ENCODE results near the gene NSDHL. TPM values are rescaled to one million over a fixed set of nuclear protein-coding genes. Genes with fewer than 3 reads are reported as not detected.
"Not testable (repeated sequence)": the region's sequence is repeated elsewhere in the genome, so short reads cannot be mapped to it uniquely, and the experiment has no call there.

Gene NSDHL
- 16.0 and 28.4 TPM in 2 replicates for total RNA-seq

DNA sequence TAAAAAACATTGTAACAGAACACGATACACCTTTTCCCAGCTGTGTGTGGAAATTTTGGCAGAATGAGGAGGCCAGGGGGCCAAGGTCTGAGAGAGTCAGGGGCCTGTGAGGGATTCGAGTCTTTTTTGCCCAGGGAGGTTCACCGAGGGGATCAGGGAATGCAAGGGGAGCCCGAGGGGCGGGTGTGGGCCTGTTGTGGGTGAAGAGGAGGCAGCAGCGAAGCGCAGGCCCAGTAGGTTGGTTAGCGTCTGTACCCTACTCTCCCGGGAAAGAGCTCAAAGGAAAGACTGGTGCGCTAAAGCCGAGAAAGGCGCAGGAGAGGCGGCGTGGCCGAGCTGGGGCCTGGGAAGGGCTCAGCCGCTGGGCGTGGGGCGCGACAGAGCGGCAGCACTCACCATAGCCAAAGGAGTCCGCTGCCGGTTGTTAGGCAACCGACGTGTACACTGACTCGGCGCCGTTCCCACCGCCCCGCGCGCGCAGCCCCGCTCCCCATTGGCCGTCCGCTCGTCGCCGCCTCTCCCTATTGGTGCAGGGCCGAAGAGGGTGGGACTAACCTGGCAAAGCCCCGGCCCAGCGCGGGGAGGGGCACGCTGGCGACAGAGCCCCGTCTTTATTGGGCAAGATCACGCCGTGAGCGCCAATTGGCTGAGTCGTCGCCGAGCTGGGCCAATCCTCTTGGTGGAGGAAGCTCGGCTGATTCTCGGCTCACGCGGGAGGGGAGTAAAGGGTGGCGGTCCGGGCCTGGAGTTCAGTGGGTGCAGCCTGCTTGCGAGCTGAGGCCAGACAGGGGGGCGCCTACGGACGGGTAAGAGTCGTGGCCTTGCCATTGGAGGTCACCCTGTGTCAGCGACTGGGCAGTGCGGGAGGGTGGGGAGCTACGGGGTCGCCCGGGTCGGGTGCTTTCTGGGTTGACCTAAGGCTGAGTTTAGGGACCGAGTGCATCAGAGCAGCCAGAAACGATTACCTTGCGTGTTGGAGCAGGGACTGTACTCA is at the start of gene NSDHL, which contains the start of gene CETN2:
NSDHL (plus strand) TSS at position 752 of the 994 bp plus-strand sequence. CDS start 15,262 bp downstream, outside the sequence.
CETN2 (minus strand) TSS at position 446 of the 994 bp plus-strand sequence; CDS start at position 399, 47 bp downstream.
- DNase-seq = peak; percentile 96

- DNase-seq = not testable (repeated sequence)
Observed at GRCh38 chrX:152787062-152787461, 43.8 kb upstream of the NSDHL start.

- DNase-seq = no peak
Observed at GRCh38 chrX:152798945-152799344, 31.9 kb upstream of the NSDHL start.

GRCh38 chrX:152806035-152806434 is 24.8 kb upstream of the NSDHL start:
- no peak for DNase-seq

GRCh38 chrX:152810403-152810802 is 20.5 kb upstream of the NSDHL start:
- DNase-seq = no peak

DNA sequence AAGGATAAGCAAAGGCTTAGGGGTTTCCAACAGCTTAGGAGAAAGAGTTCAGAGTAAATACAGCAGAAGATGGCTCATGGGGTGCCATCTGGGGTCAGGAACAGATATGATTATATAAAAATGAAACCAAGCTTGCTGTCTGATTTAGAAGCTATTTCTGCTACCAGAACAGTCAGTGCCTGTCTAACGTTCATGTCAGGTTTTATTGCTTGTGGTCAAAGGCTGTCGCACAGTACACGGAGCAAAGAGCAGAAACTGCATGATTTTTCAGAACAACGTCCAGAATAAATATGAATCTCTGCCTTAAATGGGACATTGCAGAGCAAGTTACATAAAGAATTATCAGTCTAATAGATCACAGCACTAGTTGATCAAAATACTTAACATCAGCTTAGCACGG is 17.7 kb upstream of the NSDHL start:
- DNase-seq = no peak

DNA sequence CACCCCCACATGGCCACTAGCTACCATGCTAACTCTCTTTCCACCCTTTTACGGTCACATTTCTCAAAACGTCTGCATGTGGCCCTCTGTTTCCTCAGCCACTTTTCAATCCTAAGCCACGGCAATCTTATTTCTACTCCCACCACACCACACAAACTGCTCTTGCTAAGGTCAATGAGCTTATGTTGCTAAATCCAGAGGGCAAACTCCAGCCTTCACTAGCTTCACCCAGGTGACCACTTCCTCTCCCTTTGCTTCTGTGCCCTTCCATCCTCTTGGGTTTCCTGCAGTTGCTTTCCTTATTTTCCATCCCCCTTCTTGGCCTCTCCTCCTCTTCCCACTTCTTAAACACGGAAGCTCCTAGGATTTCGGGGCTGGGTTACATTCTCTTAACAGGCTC is 16.8 kb upstream of the NSDHL start:
- no peak for DNase-seq

GRCh38 chrX:152817078-152817764 is 13.6 kb upstream of the NSDHL start:
- peak; percentile 61 for DNase-seq

DNA sequence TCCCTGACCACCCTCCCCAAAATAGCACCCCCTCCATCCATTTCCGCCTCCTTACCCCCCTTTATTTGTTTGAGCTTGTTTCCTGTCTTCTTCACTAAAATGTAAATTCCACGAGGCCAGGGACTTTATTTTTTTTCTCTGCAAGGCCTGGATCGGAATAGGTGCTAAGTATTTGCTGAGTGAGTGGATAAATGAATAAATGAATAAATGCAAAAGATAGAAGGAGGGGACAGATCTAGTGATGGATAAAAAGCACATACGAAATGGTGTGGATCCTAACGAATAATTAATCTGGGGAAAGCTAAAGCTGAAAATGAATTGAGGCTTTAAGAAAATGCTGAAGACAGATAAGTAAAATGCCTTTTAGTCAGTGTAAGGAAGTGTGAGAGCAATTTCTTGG is 12.5 kb upstream of the NSDHL start:
- no peak for DNase-seq

DNA sequence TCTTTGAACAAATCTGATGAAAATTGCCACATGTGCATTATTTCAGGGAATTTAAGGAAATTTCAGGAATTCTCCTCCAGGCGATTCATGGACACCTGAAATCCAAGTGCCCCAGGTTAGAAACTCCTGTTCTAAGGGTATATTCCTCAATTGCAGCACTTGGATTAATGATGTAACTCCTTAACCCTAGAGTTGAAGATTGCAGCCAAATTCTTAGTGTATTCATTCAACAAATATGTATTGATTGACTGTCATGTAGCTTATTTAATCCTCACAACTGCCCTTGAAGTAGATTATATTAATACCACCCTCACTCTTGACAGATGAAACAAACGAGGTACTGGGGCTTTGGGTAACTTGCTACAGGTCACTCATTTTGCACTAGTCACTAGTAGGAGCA is 11.6 kb upstream of the NSDHL start:
- no peak for DNase-seq

DNA sequence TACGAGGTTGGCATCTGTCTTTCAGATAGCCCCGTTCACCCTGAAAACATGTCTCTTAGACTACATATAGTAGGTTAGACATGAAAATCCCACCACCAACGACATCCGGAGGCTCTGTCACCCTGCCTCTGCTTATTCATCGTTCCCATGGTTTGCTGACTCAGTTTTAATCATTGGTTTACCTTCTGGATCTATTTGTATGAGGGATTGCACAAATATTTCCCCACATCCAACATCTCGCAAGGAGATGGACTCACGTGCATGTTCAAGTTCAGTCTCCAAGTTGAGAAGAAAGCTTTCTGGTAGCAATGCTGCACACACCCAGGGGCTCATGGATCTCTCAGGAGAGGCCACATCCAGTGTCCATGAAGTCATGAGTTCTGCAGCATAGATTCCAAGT is 11.1 kb upstream of the NSDHL start:
- DNase-seq = no peak

DNA sequence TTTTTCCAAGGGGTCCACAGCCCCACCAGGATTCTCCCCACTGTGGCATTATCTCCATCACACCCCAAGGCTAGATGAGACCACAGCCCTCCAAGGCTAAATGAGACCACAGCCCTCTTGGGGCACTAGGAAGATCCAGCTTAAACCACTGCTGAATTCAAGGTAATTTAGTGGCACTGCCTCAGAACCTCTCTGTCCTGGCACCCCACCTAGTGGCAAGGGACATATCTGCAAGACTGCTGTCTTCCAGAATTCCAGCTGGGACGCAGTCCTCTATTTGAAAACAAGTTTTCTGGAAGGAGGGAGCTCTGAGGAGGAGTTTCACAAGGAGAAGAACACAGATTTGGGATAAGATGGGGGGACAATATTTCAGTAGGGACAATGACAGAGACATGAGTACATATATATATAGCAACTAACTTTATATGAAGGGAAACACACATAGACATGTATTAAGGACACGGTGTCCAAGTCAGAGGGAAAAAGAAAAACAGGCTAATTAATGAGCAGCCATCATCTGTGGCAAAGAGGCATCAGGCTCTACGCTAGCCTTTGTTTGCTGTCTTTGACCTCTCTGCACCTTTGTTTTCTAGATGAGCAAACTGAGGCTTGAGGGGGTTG is 9.6 kb upstream of the NSDHL start:
- DNase-seq = peak; percentile 62

GRCh38 chrX:152822383-152823086 is 8.3 kb upstream of the NSDHL start:
- no peak for DNase-seq

DNA sequence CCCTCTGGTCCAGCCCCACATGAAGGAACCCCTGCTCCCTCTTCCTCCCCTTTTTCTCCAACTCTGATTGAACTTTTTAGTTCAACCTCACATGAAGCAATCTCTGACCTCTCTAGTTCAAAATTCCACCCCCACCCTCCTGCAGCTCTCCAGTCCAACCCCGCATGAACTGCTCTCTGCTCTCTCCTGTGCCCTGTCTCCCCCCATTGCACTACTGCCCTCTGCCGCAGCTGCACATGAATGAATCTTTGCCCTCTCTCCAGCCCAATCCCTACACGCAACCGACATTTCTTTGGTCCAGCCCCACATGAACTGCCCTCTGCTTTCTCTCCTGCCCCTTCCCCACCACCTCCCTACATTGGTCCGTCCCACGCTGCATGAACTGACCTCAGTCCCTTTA is 7.2 kb upstream of the NSDHL start:
- no peak for DNase-seq

DNA sequence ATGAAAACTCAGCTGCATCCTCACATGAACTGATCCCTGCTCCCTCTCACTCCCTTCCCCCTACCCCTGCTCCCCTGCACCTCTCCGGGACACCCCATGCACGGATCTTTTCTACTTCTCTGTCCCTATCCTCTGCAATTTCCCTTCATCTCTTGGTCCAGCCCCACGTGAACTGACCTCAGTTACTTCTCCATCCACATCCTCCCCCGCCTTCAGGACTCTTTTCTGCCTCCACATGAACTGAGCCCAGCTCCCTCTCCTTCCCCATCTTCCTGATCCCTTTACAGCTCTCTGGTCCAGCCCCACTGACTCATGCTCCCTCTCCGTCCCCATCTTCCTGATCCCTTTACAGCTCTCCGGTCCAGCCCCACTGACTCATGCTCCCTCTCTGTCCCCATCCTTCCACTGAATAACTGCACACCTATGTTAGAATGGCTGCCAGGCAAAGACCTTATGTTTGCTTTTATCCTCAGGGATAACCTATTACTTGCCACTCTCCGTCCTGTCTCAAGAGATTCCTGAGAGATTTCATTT is 6.0 kb upstream of the NSDHL start:
- no peak for DNase-seq

DNA sequence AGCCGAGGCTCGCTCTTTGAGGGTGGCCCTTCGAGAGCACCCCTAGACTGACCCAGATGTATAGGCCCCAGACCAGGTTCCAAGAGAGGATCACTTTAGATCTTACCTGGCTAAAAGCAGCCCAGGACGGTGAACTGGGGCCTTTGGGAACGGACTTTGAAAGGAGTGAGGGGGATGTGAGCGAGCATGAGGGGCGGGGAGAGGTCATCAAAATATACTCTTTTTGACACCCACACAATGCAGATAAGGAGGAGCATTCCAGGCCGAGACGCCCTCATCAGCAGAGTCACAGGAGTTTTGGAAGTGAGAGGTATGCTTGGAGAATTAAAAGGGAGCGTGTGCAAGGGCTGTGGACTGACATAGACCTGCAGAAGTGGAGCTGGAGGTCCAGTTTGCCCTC is 528 bp downstream of the NSDHL start:
- no peak for DNase-seq

DNA sequence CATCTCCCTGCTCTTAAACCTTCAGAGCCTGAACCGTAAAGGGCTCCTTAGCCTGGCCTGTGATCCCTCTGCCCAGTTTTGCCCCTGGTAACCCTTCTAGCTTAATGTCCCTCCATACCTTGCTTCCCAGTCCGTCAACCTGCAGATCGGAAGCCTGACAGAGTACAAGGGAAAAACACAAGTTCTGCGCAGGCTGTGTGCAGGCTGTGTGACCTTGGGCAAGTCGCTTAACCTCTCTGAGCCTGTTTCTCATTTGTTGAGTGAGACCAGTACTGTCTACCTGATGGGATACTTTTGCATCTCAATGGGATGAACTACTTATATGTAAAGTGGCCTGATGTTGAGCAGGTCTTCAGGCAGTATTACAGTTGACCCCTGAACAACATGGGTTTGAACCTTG is 1.7 kb downstream of the NSDHL start:
- no peak for DNase-seq

GRCh38 chrX:152833378-152833777 is 2.5 kb downstream of the NSDHL start:
- no peak for DNase-seq

DNA sequence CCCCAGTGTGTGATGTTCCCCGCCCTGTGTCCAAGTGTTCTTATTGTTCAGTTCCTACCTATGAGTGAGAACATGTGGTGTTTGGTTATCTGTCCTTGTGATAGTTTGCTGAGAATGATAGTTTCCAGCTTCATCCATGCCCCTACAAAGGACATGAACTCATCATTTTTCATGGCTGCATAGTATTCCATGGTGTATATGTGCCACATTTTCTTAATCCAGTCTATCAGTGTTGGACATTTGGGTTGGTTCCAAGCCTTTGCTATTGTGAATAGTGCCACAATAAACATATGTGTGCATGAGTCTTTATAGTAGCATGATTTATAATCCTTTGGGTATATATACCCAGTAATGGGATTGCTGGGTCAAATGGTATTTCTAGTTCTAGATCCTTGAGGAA is 4.6 kb downstream of the NSDHL start:
- DNase-seq = not testable (repeated sequence)

GRCh38 chrX:152842772-152843338 is 12.0 kb downstream of the NSDHL start:
- no peak for DNase-seq

- DNase-seq = no peak
Observed at GRCh38 chrX:152843852-152844251, 13.0 kb downstream of the NSDHL start.

DNA sequence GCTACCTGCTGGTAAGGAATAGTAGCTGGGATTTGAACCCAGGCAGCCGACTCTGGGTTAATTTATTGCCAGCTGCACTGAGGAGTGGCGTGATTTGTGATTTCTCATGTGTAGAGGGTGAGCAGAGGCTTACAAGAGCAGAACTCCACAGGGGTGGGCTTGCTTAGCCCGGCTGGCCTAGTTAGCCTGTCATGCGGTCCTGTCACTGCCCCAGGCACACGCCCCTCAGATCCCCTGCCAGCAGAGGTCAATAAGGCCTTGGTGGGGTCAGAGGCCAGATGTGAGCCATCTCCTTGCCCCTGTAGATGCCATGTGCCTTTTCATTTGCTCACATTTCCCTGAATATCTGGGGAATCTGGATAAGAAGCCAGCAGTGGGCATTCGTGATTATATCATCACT is 13.4 kb downstream of the NSDHL start:
- DNase-seq = no peak
